MV-4-11 (cell line): ENCODE results near the gene TLL2.

Experiments used
- DNase-seq: peaks from one replicate; lab custom pipeline; 2025; lab: John Stamatoyannopoulos, UW

TLL2 gene

DNA sequence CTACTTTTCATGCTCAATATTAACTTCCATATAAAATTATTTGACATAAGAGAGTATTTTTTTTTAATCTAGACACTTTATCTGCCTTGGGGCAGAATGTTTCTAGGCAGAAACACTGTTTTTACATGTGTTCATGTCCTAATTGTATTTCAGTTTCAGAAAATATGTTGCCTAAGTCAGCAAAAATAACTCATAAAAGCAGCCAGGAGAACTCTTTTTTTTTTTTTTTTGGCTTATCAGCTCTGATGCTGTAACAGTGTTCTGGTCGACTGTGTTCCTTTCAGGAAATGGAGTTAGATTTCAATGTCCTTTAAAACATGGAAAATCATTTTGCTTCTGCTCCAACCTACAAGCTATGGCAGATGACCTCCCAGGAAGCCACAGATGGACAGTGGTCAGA, 91.7 kb downstream of the TLL2 start:
- DNase-seq = no peak

DNA sequence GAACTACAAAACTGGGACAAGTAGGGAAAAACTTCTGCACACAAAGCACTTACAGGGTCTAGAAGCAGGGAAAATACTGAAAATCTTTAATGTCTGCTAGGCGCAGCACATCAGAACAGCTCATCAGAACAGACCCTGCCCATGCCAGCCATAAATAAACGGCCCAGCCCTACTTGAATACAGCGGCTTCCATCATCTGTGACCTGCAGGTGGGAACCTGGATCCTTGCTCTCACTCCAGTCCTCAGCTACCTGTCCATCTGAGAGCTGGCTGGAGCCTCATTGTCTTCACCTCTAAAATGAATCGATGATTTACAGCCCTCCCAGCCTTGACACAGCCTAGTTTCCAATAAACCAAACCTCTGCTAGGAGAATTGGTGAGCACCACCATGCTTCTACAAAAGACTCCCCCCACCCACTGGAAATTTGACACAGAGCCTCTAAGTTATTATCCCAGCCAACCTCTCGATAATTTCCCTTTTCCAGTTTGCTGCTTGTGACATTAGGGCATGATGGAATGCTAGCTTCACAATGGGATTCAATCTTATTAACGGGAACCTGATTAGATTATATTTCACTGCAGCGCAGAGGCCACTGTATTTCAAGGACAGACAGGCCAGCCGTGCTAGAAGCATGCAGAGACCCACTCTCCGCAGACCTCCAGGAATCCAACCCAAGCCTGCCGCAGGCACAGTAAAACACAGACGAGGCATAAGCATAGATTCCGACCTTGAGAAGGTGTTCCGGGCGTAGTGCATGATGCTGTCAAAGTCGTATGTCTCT, 93.3 kb downstream of the TLL2 start:
- DNase-seq = no peak

DNA sequence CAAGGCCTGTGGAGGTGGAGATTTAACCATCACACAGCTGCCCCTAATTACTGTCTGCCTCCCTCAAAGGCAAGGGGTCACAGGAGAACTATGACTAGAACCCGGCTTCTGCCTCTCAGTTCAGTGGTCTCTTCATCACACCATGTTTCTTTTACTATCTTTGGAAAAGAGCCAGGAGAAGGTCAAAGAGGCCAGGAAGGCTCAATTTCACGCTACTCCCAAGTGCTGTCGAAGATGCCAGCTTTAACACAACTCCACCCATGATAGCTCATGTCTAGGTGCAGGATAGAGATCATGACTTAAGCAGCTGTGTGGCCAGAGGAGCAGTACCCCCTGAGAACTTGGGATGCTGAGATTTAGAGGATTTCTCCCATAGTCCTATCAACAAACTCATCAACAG, 94.4 kb downstream of the TLL2 start:
- DNase-seq = no peak

DNA sequence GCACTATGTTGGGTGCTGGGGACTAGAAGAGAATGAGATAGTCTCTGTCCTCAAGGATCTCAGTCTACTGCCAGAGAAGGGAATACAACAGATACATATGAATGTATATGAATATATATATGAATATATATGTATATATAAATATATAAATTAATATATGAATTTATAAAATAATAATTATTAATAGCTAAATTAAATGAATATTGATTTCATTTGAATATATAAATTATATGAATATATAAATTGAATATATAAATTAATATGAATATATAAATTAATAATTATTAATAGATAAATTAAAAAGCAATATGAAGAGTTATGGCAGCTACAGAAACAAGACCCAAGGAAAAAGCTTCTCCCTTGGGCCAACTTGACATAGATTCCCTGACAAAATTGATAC, 95.1 kb downstream of the TLL2 start:
- no peak for DNase-seq

DNA sequence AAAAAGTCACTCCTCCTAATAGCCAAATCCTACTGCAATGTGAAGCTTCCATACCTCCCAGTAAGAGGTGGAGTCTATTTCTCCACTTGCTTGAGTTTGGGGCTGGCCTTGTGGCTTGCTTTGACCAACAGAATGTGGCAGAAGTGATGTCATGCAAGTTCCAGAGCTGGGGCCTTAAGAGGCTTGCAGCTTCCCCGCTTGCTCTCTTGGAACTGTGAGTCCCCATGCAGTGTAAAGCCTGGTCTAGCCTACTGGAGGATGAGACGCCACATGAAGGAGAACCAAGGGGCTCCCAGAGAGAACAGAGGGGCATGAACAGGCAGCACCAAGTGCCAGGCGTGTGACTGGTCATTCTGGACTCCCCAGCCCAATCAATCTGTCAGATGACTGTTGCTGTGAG, 96.3 kb downstream of the TLL2 start:
- peak; percentile 72 for DNase-seq

DNA sequence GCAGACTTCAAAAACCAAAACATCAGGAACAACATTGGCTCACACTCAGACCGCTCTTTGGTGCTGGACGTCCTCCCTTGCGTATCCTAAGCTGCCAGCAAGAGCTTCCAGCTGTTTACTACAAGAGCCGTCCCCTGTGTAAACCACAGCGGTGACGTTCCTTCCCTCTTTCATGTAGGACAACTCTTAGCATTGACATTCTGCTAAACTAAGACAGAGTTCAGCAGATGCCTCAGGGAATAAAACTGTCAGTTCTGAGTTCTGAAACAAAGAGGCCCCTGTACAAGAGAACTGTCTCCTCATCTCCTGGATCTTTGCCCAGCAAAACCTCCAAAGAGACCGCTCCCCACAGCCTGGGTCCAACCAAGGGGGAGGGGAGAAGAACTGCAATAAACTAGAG, 97.1 kb downstream of the TLL2 start:
- DNase-seq = peak; percentile 52

DNA sequence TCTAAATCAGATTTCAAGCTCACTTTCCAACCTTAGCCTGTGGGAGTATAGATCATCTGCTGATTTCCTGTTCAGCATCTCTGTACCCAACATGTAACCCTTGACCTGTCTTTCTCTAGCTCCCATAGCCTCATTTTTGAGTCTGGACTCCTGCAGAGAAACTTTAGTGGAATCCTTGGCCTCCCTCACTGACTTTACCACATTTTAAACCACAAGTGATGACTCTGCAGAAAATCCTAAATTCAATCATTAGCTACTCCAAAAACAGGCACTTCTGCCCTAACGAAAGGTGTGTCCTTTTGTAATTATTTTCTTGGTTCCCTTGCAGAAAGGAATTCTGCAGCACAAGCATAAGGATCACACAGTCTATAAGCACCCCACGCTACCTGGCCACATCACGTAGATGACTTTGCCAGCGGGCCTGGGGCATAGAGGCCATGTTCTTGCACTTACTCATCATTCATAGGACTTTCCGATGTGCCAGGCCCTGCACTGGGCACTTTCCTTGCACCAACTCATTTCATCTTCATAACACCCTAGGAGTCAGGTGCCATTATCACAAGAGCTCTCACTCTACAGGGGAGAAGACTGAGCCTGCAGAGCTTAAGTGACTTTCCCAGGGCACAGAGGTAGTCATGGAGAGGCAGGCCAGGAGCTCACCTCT, 97.7 kb downstream of the TLL2 start:
- no peak for DNase-seq

DNA sequence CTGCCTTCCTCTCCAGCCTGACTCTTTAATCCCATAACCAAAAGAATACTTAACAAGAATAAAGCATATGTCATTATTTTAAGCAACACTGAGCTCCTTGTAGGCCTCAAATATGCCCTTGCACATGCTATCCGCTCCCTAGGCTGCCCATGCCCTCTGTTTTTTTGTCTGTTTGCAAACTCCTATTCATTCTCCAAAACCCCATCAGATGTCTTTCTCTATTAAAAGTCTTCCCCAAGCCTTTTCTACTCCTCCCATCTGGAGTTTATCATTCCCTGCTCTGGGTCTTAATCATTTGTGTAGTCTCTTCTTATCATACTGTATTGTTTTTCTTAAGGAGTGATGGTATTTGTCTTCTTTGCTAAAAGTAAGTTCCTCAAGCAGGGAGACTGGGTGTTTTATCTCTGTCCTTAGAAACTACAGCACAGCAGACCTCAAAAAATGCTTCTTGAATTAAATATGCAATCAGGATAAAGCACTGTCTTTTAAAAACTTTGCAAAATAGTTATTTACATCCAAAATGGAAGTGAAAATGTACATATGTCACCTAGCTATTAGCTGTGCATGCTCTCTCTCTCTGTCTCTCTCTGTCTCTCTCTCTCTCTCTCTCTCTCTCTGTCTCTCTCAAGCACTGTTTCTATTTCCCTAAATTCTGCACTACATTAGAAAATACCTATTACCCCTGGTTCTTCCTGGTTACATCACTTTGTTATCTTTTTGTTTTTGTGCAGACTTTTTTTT, 98.4 kb downstream of the TLL2 start:
- no peak for DNase-seq

DNA sequence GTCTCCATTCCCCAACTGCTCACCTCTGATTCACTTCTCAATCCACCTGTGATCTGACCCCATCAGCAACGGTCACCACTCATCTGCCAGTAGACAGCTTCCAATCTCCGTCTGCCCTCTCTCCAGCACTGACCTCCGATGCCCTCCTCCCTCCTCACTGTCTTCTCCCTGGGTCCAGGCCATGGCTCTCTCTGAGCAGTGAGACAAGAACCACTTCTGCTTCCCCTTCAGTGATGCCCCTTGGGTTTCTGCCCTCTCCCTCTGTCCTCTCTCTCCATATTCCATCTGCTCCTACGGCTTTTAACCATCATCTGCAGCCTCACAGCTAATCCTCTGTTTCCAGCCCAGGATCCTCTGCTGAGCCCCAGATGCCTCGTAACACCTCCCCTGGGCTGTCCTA, 99.4 kb downstream of the TLL2 start:
- no peak for DNase-seq

DNA sequence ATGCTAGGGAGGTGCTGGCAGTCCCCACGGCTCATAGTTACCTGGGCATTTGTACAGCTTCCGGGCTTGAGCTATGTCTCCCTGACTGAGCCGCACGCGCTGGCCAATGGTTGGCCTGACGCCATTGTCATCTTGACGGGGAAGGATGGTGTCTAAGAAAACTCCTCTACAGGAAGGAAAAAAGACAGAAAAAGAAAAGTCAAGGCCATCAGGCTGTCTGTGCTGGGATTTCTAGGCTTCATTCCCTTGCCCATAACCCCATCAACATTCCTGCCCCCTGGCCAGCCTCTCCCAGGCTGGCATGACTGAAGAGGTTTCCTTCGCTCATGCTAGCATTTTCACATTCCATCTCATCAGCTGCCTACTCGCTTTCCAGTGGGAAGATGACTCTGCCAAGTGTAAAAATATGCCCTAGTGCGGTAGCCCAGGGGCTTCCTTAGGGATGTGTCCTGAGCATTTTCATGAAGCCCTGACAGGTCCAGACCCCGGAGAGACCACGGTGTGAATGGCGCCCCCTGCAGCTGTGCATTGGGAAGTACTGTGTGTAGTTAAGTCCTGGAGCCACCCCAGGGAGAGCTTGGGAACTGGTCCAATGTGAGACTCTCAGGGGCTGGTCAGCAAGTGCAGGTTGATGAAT, 100.5 kb downstream of the TLL2 start:
- no peak for DNase-seq

DNA sequence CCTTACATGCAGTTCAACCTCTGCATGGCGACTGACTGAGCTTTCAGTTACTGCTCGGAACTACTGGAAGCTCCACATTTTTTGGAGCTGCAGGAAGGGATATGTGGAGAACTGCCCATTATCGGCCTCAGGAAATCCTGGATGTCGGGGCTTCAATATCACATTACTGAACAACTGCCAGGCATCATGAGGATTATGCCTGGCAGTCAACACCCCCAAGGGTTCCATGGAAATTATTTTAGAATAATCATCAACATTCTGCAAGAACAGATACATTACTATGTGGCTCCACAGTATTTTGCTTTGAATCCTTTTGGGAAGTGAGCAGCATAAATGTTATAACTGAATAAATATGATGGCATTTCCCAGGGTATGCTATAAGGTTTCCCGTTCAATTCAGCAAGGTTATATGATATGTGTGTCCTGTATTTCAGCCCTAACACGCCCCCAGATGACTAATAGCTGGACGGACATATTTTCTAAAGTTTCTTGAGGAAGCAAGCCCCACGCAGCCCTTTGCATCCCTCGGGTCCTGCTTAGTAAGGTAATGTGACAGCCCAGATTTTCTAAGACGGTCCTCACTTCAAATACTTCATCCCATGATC, 101.9 kb downstream of the TLL2 start:
- DNase-seq = no peak

DNA sequence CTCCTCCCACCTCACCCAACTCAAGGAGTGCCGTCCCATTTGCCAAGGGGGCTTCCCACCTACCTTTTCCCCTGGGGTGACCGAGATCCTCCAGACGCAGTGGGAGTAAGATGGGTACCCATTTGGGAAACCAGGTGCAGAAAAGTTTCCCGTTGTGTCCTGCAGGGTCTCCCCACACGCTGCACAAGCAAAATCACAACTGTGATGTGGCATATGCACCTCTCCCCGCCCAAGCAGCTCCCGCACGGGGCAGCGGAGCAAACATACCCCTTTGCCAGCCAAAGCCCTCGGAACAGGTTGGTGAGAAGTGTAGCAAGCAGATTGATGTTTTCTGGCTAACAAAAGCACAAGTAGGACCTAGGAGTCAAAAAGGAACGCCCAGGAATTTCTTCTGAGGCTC, 103.4 kb downstream of the TLL2 start:
- DNase-seq = no peak

DNA sequence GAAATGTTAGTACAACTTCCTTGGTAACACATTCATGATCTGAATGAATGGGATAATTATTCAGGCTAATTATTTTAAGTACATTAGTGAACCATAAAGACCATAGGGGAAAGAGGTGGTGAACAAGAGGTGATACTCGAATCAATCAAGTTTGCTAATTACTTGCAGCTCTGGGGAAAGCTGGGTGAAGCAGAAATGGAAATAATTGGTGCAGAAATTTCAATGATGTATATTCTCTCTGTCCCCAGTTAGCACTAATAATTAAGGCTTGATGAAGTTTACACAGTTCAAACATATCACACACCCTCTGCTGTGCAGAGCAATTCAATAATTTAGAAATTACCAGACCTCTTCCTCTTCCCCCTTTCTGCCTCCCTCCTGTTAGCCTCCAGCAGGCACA, 105.5 kb downstream of the TLL2 start:
- no peak for DNase-seq

DNA sequence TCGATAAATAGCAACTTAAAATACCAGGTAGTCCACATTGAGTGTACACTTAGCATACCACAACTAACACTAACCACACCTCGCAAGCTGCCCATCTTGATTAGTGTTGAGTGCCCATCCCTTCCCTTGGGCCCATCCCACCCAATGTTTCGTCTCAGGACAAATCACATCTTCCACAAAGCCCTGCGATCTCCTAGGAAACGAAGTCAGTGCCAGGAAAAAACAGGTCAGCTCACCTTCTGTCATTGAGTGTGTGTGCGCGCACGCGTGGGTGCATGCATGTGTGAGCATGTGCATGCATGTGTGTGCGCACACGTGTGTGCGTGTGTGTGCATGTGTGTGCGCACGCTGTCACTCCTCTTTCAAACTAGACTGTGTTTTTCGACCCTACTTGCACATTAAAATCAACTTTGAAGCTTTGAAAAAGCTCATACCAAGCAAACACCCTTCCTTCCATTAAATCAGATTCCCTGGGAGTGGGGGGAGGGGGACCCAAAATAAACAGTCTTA, 106.1 kb downstream of the TLL2 start:
- DNase-seq = no peak

DNA sequence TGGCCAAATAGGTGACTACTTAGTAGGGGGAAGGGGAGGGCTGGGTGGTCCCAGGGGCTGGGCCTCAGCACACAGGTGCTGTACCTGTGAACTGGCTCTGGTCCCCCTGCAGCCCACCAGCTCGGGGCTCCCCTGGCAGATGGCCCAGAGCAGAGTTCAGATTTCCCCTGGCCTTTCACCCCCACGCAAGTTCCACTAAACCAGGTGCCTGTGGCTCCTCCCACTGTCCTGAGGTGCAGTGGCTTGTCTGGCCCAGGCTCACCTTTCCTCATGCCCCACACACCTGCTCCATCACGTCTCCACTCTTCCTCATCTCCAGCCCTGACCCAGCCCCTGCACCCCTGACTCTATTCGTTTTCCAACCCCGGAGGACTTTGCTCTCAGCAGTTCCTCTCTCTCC, 107.6 kb downstream of the TLL2 start:
- no peak for DNase-seq

DNA sequence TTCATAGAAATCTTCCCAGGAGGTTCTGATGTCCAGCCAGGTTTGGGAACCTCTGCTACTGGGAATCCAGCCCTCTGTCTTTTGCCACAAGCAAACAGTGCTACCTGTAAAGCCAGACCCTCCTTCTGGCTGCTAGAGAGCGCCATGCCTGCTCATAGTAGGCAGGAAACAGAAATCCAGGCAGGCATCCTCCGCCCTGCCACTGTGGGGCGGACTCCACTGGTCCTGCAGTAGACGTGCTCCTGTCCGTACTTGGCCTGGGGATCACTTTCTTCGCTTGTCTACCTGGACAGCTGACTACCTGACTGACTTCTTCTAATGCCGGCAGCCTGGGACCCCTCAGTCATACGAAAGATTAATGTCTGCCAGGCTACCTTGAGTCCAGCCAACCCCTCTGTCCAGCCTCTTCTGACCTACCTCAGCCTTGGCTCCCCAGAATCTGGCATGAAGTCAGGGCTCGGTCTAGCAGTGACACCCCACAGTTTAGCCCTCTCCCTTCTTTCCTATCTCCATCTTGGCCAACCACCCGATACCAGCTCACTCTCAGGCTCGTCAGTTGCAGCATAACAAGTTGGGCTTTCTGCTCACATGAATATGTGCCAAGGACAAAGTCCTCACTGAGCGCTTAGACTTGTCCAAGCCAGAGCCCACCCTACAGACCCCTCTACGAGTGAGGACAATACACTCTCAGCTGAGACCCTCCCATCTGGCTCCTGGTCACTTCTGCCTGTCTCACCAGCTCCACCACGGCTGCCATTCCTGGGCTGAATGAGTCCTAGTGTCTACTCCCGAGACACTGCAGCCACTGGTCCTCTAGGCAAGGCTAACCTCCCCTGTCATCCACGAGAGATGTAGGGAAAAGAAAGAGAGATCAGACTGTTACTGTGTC, 111.1 kb downstream of the TLL2 start:
- no peak for DNase-seq

DNA sequence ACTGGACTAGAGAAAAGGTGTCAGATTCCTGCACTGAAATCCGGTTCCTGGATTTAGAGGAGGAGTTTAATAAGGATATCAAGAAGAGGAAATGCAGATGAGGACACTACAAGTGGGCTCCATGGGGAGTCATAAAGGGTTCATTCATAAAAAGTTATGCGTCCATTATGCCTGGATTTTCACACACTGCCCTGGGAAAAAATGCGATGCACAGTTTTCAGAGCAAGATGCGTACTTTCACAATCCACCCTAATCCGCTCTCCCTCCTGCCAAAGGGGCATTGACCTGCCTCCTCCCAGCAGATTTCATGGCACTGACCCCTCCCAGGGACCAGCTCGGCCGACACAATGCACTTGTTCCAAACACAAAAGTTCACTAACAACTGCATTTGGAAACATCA, 112.7 kb downstream of the TLL2 start:
- no peak for DNase-seq

DNA sequence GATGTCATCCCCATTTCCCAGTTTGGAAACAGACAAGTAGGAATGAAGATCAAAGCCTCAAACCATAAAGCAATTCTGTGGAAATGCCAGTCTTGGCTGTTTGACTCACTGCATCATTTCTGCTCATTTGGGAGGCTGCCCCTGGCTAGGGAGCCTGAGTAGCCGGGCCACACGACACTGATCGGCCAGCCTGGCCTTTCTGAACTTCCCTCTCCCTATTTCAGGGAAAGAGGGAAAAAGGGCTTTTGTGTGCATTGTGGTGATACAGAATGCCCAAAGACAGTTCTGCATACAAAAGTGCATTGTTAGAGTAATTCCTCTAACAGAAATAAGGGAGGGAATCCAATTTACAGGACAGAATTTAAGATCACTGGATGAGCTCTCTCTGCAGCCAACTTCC, 113.3 kb downstream of the TLL2 start:
- DNase-seq = no peak

DNA sequence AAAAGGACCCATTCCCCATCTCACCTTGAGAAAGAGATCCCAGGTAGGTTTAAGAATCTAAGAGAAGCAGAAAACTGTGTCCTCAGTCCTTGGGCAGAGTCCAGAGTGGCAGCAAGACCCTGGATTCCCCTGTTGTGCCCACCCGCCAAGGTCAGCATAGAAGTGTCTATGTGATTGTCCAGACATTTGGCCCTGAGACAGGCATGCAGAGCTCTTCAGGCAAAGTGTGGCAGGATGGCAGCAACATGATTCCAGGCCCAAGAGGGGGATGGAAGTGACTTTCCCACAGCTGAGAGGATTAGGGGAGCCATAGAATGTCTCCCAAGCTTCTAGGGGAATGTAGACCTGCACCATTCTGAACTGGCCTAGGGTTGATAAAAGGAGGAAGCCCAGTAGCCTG, 115.8 kb downstream of the TLL2 start:
- no peak for DNase-seq

DNA sequence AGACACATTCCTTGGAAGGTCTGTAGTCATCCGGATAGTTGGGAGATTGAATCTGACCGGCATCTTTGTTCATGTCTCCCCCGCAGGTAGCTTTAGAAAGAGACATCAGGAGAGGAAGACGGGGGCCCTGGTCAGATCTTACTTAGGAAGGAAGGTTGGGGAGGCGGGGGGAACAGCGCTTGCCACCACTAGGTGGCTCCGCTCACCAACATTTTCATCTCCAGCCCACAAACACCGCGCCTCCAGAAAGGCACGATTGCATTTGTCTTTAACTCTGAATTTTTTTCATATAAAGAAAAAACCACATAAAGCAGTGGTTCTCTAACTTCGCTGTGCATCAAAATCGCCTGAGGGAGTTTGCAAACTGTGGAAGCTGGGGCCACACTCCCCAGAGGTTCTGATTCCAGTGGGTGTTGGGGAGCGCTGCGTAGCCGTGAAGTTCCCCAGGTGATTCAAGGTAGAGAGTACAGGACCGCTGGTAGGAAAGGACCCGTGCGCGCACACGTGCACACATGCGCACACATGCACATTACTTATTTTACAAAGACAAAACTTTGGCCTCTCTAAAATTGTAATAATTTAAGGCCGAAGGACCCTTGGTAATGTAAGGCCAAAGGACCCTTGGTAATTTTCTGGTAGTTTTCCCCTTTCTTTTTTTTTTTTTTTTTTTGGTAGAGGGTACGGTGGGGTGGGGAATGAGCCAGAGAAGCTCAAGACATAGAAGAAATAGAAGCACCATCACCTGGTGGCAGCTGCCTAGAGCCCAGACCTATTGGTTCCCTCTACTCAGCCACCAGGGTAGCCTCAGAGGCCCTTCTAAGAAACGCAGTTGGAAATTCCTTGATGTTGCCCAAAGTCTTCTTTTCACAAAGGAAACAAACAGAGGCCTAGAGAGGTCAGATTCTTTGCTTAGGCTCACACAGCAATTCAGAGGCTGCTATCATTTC, 117.5 kb downstream of the TLL2 start:
- peak; percentile 59 for DNase-seq
